Endothelial cell (in vitro differentiated cells): ENCODE results near the gene RNASEL. TPM values are rescaled to one million over a fixed set of nuclear protein-coding genes. Genes with fewer than 3 reads are reported as not detected.

Experiments used
- DNase-seq: peaks from one replicate; pipeline ENCODE4 v3.0.0; 2021; ENCODE audit warnings: low spot score
- H3K27ac Mint-ChIP-seq: one replicate; pipeline ENCODE4 v1.8.0; 2021; ENCODE audit warnings: mixed read lengths, inconsistent platforms; ENCODE audit not compliant: unreplicated experiment
- H3K27me3 Mint-ChIP-seq: one replicate; pipeline ENCODE4 v1.8.0; 2021; ENCODE audit warnings: mild to moderate bottlenecking, moderate library complexity, mixed read lengths, inconsistent platforms; ENCODE audit not compliant: unreplicated experiment
- H3K36me3 Mint-ChIP-seq: one replicate; pipeline ENCODE4 v1.8.0; 2021; ENCODE audit warnings: mild to moderate bottlenecking, low read depth, mixed read lengths, inconsistent platforms; ENCODE audit not compliant: unreplicated experiment
- H3K4me1 Mint-ChIP-seq: one replicate; pipeline ENCODE4 v1.8.0; 2021; ENCODE audit warnings: mild to moderate bottlenecking, mixed read lengths, inconsistent platforms; ENCODE audit not compliant: unreplicated experiment
- H3K4me3 Mint-ChIP-seq: one replicate; pipeline ENCODE4 v1.8.0; 2021; ENCODE audit warnings: mild to moderate bottlenecking, mixed read lengths, inconsistent platforms; ENCODE audit not compliant: unreplicated experiment
- H3K9me3 Mint-ChIP-seq: one replicate; pipeline ENCODE4 v1.8.0; 2021; ENCODE audit warnings: mixed read lengths, inconsistent platforms; ENCODE audit not compliant: unreplicated experiment
- CTCF ChIP-seq: fragments of 200-600 bp; sonication (generic); IDR thresholded peaks from one replicate; pipeline ENCODE4 v1.5.0; 2021; ENCODE audit warnings: antibody characterized with exemption; ENCODE audit not compliant: unreplicated experiment
- total RNA-seq: library from RNA; stranded (reverse); fragmentation: NEBNext Ultra II Directional; extraction: Animal tissue kit (Norgen Biotek cat#: 25700); gene quantifications from one replicate; pipeline ENCODE4 v1.2.1, GENCODE V29; 2021; ENCODE audit not compliant: unreplicated experiment

Gene RNASEL
- total RNA-seq, 1 donor from 2014 or later: 2.3 TPM

GRCh38 chr1:182603646-182604174 is 14.7 kb upstream of the RNASEL start:
- H3K36me3 Mint-ChIP-seq: peaks cover 4% of the 10 kb centered on the region
- no peak for TF ChIP-seq CTCF
- no peaks in the 10 kb centered on the region for H3K9me3 Mint-ChIP-seq
- H3K27ac Mint-ChIP-seq: no peak overlapping the region
- peak overlapping the region; percentile 84 for H3K4me3 Mint-ChIP-seq
- H3K4me1 Mint-ChIP-seq: peaks cover 41% of the 10 kb centered on the region
- peaks cover 16% of the 10 kb centered on the region for H3K27me3 Mint-ChIP-seq
- no peak for DNase-seq

GRCh38 chr1:182602935-182603645 is 14.0 kb upstream of the RNASEL start:
- TF ChIP-seq CTCF: no peak
- Mint-ChIP-seq H3K27me3 (peaks cover 17% of the 10 kb centered on the region), H3K4me1 (peaks cover 41% of the 10 kb centered on the region), H3K4me3 (peak overlapping the region; percentile 61), H3K36me3 (peaks cover 4% of the 10 kb centered on the region), H3K27ac (no peak overlapping the region), H3K9me3 (no peaks in the 10 kb centered on the region)
- no peak for DNase-seq

DNA sequence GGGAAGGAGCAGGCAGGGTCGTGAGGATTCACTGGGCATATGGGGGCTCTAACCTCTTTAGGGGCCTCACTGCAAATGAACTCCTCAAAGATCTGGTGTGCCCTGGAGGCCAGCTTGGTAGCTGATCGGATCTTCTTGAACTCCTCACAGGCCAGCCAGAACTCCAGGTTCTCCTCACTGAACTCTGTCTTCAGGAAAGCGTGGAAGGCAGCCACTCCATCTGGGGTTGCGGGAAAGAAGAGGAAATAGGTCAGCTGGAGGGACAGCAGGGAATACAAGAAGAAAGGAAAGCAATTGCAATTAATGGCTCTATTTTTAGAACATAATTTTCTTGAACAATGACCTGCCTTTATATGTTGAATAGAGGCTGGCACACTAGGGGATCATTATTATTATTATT is 12.9 kb upstream of the RNASEL start:
- H3K27me3 Mint-ChIP-seq: peaks cover 17% of the 10 kb centered on the region
- peaks cover 36% of the 10 kb centered on the region for H3K4me1 Mint-ChIP-seq
- TF ChIP-seq CTCF: no peak
- peaks cover 4% of the 10 kb centered on the region for H3K36me3 Mint-ChIP-seq
- H3K4me3 Mint-ChIP-seq: no peak overlapping the region
- H3K9me3 Mint-ChIP-seq: no peaks in the 10 kb centered on the region
- no peak for DNase-seq
- no peak overlapping the region for H3K27ac Mint-ChIP-seq

DNA sequence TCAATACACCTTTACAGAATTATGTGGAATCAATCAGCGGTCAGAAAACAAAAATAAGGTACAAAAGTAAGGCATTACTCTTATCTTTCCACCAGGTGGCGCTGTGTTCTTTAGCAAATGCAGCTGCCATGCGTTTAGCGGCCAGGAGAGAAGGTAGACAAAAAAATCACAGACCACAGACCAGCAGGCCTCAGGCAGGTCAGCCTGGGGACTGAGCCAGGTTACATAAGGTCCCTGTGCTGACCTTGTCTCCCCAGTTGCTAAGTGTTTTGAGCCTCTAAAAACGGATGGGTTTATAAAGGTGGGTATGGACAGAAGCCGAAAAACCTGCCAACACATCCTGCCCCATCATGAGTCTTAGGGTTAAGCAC is 12.3 kb upstream of the RNASEL start:
- Mint-ChIP-seq H3K27me3 (peaks cover 18% of the 10 kb centered on the region), H3K4me3 (no peak overlapping the region), H3K27ac (no peak overlapping the region), H3K4me1 (peaks cover 31% of the 10 kb centered on the region), H3K9me3 (no peaks in the 10 kb centered on the region), H3K36me3 (peaks cover 4% of the 10 kb centered on the region)
- TF ChIP-seq CTCF: peak; percentile 99
- DNase-seq: peak; percentile 75

DNA sequence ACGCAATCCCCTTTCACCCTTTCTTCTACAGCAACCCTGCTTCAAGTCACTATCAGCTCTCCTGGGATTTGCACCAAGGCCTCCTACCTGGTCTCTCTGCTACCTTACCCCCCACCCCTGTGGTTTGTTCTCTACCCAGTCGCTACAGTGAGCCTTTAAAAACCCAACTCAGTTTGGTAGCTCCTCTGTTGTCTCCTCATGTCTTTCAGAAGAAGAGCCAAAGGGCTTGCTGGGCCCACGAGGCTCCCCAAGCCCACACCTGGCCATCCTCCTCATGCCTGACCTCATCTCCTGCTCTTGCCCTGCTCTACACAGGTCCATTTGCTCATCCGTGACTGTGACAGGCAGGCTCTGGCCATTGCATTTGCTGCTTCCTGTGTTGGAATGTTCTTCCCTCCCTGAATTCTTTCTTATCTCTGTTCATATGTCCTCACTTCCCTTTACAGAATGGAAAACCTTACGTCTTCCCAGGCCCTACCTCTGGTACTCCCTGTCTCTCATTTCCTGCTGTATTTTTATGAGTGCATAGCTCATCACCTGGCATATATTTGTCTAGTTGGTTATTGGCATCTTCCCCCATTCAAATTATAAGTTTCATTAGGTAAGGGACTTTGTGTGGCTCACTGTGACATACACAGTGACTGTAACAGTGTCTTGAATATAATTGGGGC is 11.8 kb upstream of the RNASEL start:
- TF ChIP-seq CTCF: no peak
- DNase-seq: no peak
- Mint-ChIP-seq H3K36me3 (peaks cover 4% of the 10 kb centered on the region), H3K4me1 (peaks cover 26% of the 10 kb centered on the region), H3K4me3 (no peak overlapping the region), H3K27ac (no peak overlapping the region), H3K27me3 (peaks cover 18% of the 10 kb centered on the region), H3K9me3 (no peaks in the 10 kb centered on the region)
